Osteoblast (primary cell): ENCODE measurements around the gene PPTC7. TPM values are rescaled to one million over a fixed set of nuclear protein-coding genes. Genes with fewer than 3 reads are reported as not detected.

Source experiments
- DNase-seq: peaks from one replicate; pipeline ENCODE4 v3.0.0; 2011; ENCODE audit warnings: low spot score, mixed read lengths; ENCODE audit not compliant: insufficient read length; ENCODE audit errors: missing footprints
- H2AFZ ChIP-seq: 2 replicates; pipeline ENCODE4 v1.6.0; 2011; ENCODE audit warnings: mild to moderate bottlenecking, low read length
- H3K27ac ChIP-seq: 2 replicates; pipeline ENCODE4 v1.5.1; 2011; ENCODE audit warnings: mild to moderate bottlenecking, low read depth, low read length, moderate library complexity
- H3K27me3 ChIP-seq: 2 replicates; pipeline ENCODE4 v1.6.0; 2012; ENCODE audit warnings: mild to moderate bottlenecking, control low read depth, inconsistent platforms, low read length, moderate library complexity; ENCODE audit not compliant: insufficient read depth
- H3K36me3 ChIP-seq: 2 replicates; pipeline ENCODE4 v1.5.1; 2011; ENCODE audit warnings: mild to moderate bottlenecking, low read length, control low read depth, moderate library complexity; ENCODE audit not compliant: insufficient read depth
- H3K4me1 ChIP-seq: 2 replicates; pipeline ENCODE4 v1.5.1; 2011; ENCODE audit warnings: mild to moderate bottlenecking, low read length, control low read depth, moderate library complexity; ENCODE audit not compliant: insufficient read depth
- H3K4me2 ChIP-seq: 2 replicates; pipeline ENCODE4 v1.6.0; 2011; ENCODE audit warnings: mild to moderate bottlenecking, low read length; ENCODE audit not compliant: insufficient read depth
- H3K4me3 ChIP-seq: fragments of 200-600 bp; sonication (generic); 3 replicates; pipeline ENCODE4 v1.5.1; 2012; ENCODE audit warnings: mild to moderate bottlenecking, low read length, inconsistent platforms; ENCODE audit not compliant: insufficient read depth
- H3K79me2 ChIP-seq: 2 replicates; pipeline ENCODE4 v1.6.0; 2012; ENCODE audit warnings: mild to moderate bottlenecking, low read length, control low read depth, inconsistent platforms; ENCODE audit not compliant: insufficient read depth
- H3K9me3 ChIP-seq: 2 replicates; pipeline ENCODE4 v1.5.1; 2011; ENCODE audit warnings: low read depth, low read length, control low read depth
- H4K20me1 ChIP-seq: 2 replicates; pipeline ENCODE4 v1.6.0; 2012; ENCODE audit warnings: mild to moderate bottlenecking, low read length, control low read depth; ENCODE audit not compliant: insufficient read depth
- total RNA-seq: library from RNA; depleted of rRNA; stranded (reverse); fragments of >200 nt; gene quantifications from 2 replicates; pipeline ENCODE4 v1.2.3, GENCODE V29; 2012
- TF ChIP-seq, protein P1 (sequence below): IDR thresholded peaks from 2 replicates; pipeline ENCODE4 v1.5.1; 2011; ENCODE audit warnings: mild to moderate bottlenecking, low read depth, low read length, moderate library complexity; ENCODE audit errors: extremely low read depth

PPTC7 gene
- total RNA-seq, 1 donor = 7.6 TPM

DNA sequence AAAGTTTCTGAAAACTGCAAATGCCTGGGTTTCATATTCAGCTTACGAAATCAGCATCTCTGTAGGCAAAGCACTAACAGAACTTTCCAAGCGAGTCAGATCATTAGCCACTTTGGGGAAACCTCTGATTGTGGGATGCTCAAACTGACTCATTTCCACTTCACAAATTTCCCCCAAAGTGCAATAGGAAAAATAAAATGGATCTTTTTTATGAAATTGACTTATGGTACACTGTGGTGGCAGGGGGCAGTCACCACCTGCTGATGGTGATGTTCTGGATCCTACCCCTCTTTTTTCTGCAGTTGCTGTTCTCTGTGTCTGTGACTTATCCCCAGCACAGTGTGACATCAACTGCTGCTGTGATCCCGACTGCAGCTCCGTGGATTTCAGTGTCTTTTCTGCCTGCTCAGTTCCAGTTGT lies 36.4 kb upstream of the PPTC7 start:
- Histone ChIP-seq H3K4me3 (no peak overlapping the region), H3K4me2 (no peak overlapping the region), H3K79me2 (peaks cover 1% of the 10 kb centered on the region), H3K27me3 (no peaks in the 10 kb centered on the region), H3K9me3 (no peaks in the 10 kb centered on the region), H3K27ac (no peak overlapping the region), H4K20me1 (no peaks in the 10 kb centered on the region), H3K4me1 (peaks cover 5% of the 10 kb centered on the region), H2AFZ (no peak overlapping the region), H3K36me3 (peaks cover 4% of the 10 kb centered on the region)
- TF ChIP-seq, protein P1, sequence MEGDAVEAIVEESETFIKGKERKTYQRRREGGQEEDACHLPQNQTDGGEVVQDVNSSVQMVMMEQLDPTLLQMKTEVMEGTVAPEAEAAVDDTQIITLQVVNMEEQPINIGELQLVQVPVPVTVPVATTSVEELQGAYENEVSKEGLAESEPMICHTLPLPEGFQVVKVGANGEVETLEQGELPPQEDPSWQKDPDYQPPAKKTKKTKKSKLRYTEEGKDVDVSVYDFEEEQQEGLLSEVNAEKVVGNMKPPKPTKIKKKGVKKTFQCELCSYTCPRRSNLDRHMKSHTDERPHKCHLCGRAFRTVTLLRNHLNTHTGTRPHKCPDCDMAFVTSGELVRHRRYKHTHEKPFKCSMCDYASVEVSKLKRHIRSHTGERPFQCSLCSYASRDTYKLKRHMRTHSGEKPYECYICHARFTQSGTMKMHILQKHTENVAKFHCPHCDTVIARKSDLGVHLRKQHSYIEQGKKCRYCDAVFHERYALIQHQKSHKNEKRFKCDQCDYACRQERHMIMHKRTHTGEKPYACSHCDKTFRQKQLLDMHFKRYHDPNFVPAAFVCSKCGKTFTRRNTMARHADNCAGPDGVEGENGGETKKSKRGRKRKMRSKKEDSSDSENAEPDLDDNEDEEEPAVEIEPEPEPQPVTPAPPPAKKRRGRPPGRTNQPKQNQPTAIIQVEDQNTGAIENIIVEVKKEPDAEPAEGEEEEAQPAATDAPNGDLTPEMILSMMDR = no peak
- no peak for DNase-seq

DNA sequence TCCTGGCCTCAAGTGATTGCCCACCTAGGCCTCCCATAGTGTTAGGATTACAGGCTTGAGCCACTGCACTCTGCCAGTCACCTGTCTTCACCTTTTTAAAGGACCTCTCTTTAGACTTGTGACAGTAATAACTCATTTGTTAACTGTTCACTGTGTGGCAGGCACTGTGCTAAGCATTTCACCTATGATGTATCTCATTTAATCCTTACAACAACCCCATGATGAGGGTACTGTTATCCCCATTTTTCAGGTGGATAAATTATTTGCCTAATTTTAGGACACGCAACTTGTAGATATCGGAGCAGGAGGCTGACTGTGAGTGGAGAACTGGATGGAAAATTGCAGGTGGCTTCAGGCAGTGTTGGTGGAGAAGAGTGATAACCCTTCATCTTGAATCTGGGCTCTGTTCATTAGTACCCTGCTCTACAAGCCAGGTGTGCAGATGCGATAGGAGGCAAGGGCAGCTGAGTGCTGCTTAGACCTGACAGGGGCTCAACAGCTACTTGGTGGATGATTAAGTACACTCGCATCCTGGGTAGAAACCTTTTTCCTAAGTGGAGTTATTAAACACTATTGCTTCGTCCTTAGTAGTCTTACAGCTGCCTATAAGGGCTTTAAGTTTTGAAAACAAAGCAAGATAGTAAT lies 33.5 kb upstream of the PPTC7 start:
- no peak for DNase-seq
- TF ChIP-seq, protein P1 = no peak
- Histone ChIP-seq H3K27me3 (no peaks in the 10 kb centered on the region), H2AFZ (no peak overlapping the region), H3K4me2 (no peak overlapping the region), H4K20me1 (no peaks in the 10 kb centered on the region), H3K79me2 (peaks cover 3% of the 10 kb centered on the region), H3K9me3 (no peaks in the 10 kb centered on the region), H3K27ac (no peak overlapping the region), H3K4me3 (no peak overlapping the region), H3K36me3 (no peaks in the 10 kb centered on the region), H3K4me1 (peaks cover 8% of the 10 kb centered on the region)

- Histone ChIP-seq H3K4me3 (no peak overlapping the region), H3K4me1 (peaks cover 8% of the 10 kb centered on the region), H3K9me3 (no peaks in the 10 kb centered on the region), H3K79me2 (peaks cover 3% of the 10 kb centered on the region), H4K20me1 (no peaks in the 10 kb centered on the region), H3K27me3 (no peaks in the 10 kb centered on the region), H2AFZ (no peak overlapping the region), H3K4me2 (no peak overlapping the region), H3K27ac (no peak overlapping the region), H3K36me3 (no peaks in the 10 kb centered on the region)
- TF ChIP-seq, protein P1 = no peak
- DNase-seq = no peak
Observed at GRCh38 chr12:110615171-110615570, 32.1 kb upstream of the PPTC7 start.

- Histone ChIP-seq H3K9me3 (no peaks in the 10 kb centered on the region), H3K4me3 (peak within 1 kb of the TSS; percentile 75), H3K79me2 (peaks cover 3% of the 10 kb centered on the region), H3K36me3 (no peaks in the 10 kb centered on the region), H3K4me2 (peak within 1 kb of the TSS; percentile 82), H3K4me1 (peaks cover 8% of the 10 kb centered on the region), H3K27ac (peak within 1 kb of the TSS; percentile 72), H3K27me3 (no peaks in the 10 kb centered on the region), H4K20me1 (no peaks in the 10 kb centered on the region), H2AFZ (peak within 1 kb of the TSS; percentile 91)
- TF ChIP-seq, protein P1 = no peak
- DNase-seq = peak; percentile 99
Observed at GRCh38 chr12:110613771-110614684, 30.9 kb upstream of the PPTC7 start, which contains the start of gene TCTN1. Gene TCTN1 (plus strand): TSS chr12:110614129. CDS start chr12:110614183, 54 bp downstream.
